GM12873 (cell line): ENCODE data around the gene RND2.

ENCODE experiments used
- CTCF ChIP-seq: IDR thresholded peaks from 2 replicates; pipeline ENCODE4 v1.5.1; 2012; ENCODE audit warnings: low read depth, mild to moderate bottlenecking, moderate library complexity, low read length, control low read depth; ENCODE audit not compliant: insufficient read depth; ENCODE audit errors: missing control alignments

RND2 gene

GRCh38 chr17:43040655-43041054 lies 15.6 kb downstream of the RND2 start:
- no peak for TF ChIP-seq CTCF

DNA sequence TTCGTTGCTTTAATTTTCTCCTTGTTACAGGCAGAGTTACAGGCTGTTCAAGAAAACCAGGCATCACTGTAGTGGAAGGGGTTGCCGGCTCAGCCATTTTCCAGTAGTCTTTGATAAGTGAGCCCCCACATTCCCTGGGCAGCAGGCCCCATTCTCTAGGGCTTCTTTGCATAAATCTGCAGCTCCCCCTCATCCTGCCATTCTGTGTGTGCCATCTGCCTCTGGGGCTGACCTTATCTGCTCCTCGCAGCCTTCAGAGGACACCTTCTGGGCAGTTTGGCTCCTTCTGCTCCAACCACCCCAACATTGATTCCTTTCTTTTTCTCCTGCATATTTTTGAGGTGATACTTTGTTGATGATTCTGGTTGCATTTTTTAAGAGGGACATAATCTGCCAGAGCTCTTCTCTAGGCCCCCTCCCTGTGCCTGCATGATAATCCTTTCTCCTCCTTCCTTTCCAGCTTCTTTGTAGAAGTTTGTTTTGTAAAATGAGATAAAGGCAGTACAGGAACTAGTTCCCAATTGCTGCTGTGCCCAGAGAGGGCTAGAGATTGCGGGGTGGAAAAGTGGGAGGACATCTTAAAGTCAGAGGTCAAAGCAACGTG lies 17.1 kb downstream of the RND2 start:
- no peak for TF ChIP-seq CTCF

DNA sequence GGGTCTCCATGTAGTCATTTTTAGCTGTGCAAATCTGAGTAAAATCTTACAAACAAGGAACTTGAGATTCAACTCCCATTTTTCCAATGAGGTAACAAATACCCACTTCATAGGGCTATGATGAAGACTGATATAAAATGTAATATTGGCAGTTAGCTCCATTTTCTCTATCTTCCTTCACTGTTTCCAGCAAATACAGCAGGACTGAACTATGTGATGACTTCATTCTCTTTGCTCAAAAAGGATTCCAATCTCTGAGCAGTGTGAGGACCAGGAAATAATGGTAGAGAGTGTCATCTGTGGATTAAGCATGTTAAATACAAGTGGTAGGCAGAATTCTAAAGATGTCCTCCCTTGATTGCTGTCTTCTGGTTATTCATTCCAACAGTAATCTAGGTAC lies 18.3 kb downstream of the RND2 start:
- TF ChIP-seq CTCF: no peak

DNA sequence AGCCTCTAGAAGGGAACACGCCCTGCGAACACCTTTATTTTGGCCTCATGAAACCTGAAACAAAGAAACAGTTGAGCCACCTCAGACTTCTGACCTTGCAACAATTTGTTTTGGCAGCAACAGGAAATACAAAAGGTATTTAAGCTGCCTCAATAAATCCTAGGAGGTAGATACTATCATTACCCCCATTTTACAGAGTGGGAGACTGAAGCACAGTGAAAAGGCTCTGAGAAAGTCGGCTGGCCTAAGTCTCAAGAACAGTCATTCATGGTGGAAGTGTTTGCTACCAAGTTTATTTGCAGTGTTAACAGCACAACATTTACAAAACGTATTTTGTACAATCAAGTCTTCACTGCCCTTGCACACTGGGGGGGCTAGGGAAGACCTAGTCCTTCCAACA lies 19.0 kb downstream of the RND2 start:
- no peak for TF ChIP-seq CTCF

GRCh38 chr17:43051969-43052368 lies 26.9 kb downstream of the RND2 start:
- no peak for TF ChIP-seq CTCF

DNA sequence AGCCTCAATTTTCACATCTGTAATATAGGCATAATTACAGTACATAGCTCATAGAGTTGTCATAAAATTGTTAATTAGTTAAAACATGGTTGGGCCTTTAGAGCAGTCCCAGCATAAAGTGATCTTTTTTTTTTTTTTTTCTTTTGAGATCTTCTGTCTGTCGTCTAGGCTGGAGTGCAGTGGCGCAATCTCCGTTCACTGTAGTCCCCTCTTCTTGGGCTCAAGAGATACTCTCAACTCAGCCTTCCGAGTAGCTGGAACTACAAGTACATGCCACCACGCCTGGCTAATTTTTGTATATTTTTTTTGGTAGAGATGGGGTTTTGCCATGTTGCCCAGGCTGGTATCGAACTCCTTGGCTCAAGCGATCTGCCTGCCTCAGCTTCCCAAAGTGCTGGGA lies 31.0 kb downstream of the RND2 start:
- no peak for TF ChIP-seq CTCF

DNA sequence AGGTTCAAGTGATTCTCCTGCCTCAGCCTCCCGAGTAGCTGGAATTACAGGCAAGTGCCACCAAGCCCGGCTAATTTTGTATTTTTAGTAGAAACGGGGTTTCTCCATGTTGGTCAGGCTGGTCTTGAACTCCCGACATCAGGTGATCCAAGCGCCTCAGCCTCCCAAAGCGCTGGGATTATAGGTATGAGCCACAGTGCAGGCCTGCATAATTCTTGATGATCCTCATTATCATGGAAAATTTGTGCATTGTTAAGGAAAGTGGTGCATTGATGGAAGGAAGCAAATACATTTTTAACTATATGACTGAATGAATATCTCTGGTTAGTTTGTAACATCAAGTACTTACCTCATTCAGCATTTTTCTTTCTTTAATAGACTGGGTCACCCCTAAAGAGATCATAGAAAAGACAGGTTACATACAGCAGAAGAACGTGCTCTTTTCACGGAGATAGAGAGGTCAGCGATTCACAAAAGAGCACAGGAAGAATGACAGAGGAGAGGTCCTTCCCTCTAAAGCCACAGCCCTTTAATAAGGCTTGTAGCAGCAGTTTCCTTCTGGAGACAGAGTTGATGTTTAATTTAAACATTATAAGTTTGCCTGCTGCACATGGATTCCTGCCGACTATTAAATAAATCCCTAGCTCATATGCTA lies 38.1 kb downstream of the RND2 start:
- TF ChIP-seq CTCF: no peak
